NT2/D1 (cell line): ENCODE data around the gene DIP2C.

Experiments
- DNase-seq: peaks from one replicate; pipeline ENCODE4 v3.0.0-alpha.2; 2011; ENCODE audit warnings: low read depth, low spot score
- H3K27me3 ChIP-seq: 2 replicates; pipeline ENCODE4 v1.6.0; 2011; ENCODE audit warnings: mild to moderate bottlenecking; ENCODE audit not compliant: insufficient read length, insufficient read depth
- H3K36me3 ChIP-seq: 2 replicates; pipeline ENCODE4 v1.6.1; 2011; ENCODE audit warnings: mild to moderate bottlenecking, low read length, mixed read lengths; ENCODE audit not compliant: insufficient read depth, insufficient read length
- H3K4me1 ChIP-seq: 2 replicates; pipeline ENCODE4 v1.5.1; 2011; ENCODE audit not compliant: insufficient read depth, insufficient read length
- H3K4me3 ChIP-seq: 2 replicates; pipeline ENCODE4 v1.5.1; 2011; ENCODE audit warnings: low read depth; ENCODE audit not compliant: insufficient read length
- H3K9ac ChIP-seq: 2 replicates; pipeline ENCODE4 v1.6.0; 2011; ENCODE audit warnings: low read depth; ENCODE audit not compliant: insufficient read length
- H3K9me3 ChIP-seq: 2 replicates; pipeline ENCODE4 v1.5.1; 2011; ENCODE audit warnings: mild to moderate bottlenecking, low read length; ENCODE audit not compliant: insufficient read depth
- SUZ12 ChIP-seq: IDR thresholded peaks from 2 replicates; pipeline ENCODE4 v1.6.1; 2011; ENCODE audit not compliant: insufficient read length, insufficient read depth; ENCODE audit errors: extremely low read depth
- YY1 ChIP-seq: IDR thresholded peaks from 2 replicates; pipeline ENCODE4 v1.6.1; 2011; ENCODE audit not compliant: insufficient read length, insufficient read depth
- ZNF274 ChIP-seq: IDR thresholded peaks from 2 replicates; pipeline ENCODE4 v1.6.1; 2011; ENCODE audit warnings: mild to moderate bottlenecking, low read depth, low read length

Gene DIP2C

GRCh38 chr10:697097-697875 lies 7.8 kb upstream of the DIP2C start:
- Histone ChIP-seq H3K4me3 (no peak overlapping the region), H3K4me1 (no peaks in the 10 kb centered on the region), H3K9ac (no peak overlapping the region), H3K27me3 (peaks cover 7% of the 10 kb centered on the region), H3K36me3 (no peaks in the 10 kb centered on the region), H3K9me3 (no peaks in the 10 kb centered on the region)
- TF ChIP-seq SUZ12 (no peak), ZNF274 (no peak), YY1 (no peak)
- DNase-seq, result no peak

- Histone ChIP-seq H3K27me3 (peaks cover 14% of the 10 kb centered on the region), H3K4me1 (peaks cover 2% of the 10 kb centered on the region)
These were observed 5.9 kb upstream of the DIP2C start for GRCh38 chr10:695396-695795.

GRCh38 chr10:693506-693905 lies 4.0 kb upstream of the DIP2C start:
- Histone ChIP-seq H3K36me3 (no peaks in the 10 kb centered on the region), H3K27me3 (peaks cover 19% of the 10 kb centered on the region), H3K9me3 (no peaks in the 10 kb centered on the region), H3K4me1 (peaks cover 2% of the 10 kb centered on the region), H3K4me3 (no peak overlapping the region), H3K9ac (no peak overlapping the region)
- no peak for TF ChIP-seq SUZ12
- no peak for TF ChIP-seq ZNF274
- TF ChIP-seq YY1, result no peak
- DNase-seq, result no peak

More at GRCh38 chr10:695396-695795, 5.9 kb upstream of the DIP2C start:
- no peaks in the 10 kb centered on the region for H3K36me3 ChIP-seq
- H3K4me3 ChIP-seq, result no peak overlapping the region
- no peaks in the 10 kb centered on the region for H3K9me3 ChIP-seq
- DNase-seq, result no peak
- TF ChIP-seq SUZ12 (no peak), ZNF274 (no peak), YY1 (no peak)
- H3K9ac ChIP-seq, result no peak overlapping the region

- Histone ChIP-seq H3K9ac (no peak overlapping the region), H3K9me3 (no peaks in the 10 kb centered on the region), H3K4me1 (peaks cover 4% of the 10 kb centered on the region), H3K36me3 (peaks cover 2% of the 10 kb centered on the region), H3K4me3 (no peak overlapping the region), H3K27me3 (peaks cover 26% of the 10 kb centered on the region)
- DNase-seq, result no peak
- no peak for TF ChIP-seq ZNF274
- no peak for TF ChIP-seq YY1
- TF ChIP-seq SUZ12, result no peak
These were observed 3.3 kb upstream of the DIP2C start for GRCh38 chr10:692682-693351.

GRCh38 chr10:691216-691615 lies 1.7 kb upstream of the DIP2C start:
- Histone ChIP-seq H3K36me3 (peaks cover 11% of the 10 kb centered on the region), H3K4me3 (no peak overlapping the region), H3K27me3 (peaks cover 28% of the 10 kb centered on the region), H3K9me3 (no peaks in the 10 kb centered on the region), H3K4me1 (peaks cover 5% of the 10 kb centered on the region), H3K9ac (no peak overlapping the region)
- DNase-seq, result no peak
- no peak for TF ChIP-seq ZNF274
- TF ChIP-seq SUZ12, result no peak
- TF ChIP-seq YY1, result no peak

- H3K4me1 ChIP-seq, result peaks cover 5% of the 10 kb centered on the region
- DNase-seq, result no peak
- H3K9me3 ChIP-seq, result no peaks in the 10 kb centered on the region
- TF ChIP-seq SUZ12 (no peak), ZNF274 (no peak), YY1 (no peak)
- H3K9ac ChIP-seq, result peak overlapping the region; percentile 81
- H3K27me3 ChIP-seq, result peaks cover 28% of the 10 kb centered on the region
- peaks cover 11% of the 10 kb centered on the region for H3K36me3 ChIP-seq
- peak overlapping the region; percentile 57 for H3K4me3 ChIP-seq
These were observed 1.1 kb upstream of the DIP2C start for GRCh38 chr10:690372-691161.

GRCh38 chr10:689121-689451 lies 382 bp downstream of the DIP2C start:
- TF ChIP-seq ZNF274, result no peak
- no peak for TF ChIP-seq YY1
- TF ChIP-seq SUZ12, result no peak
- DNase-seq, result no peak
- H3K4me1 ChIP-seq, result peaks cover 5% of the 10 kb centered on the region
- no peaks in the 10 kb centered on the region for H3K9me3 ChIP-seq
- peaks cover 11% of the 10 kb centered on the region for H3K36me3 ChIP-seq
- peak overlapping the region; percentile 53 for H3K4me3 ChIP-seq
- H3K9ac ChIP-seq, result peak overlapping the region; percentile 74
- peaks cover 28% of the 10 kb centered on the region for H3K27me3 ChIP-seq
